Hepatocyte (in vitro differentiated cells): ENCODE data around the gene PAK1.

Experiments used
- EZH2 ChIP-seq: fragments of 200-600 bp; sonication (generic); IDR thresholded peaks from 2 replicates; pipeline ENCODE4 v1.6.1; 2016; ENCODE audit warnings: antibody characterized with exemption, mild to moderate bottlenecking, borderline replicate concordance
- TF ChIP-seq, protein P1 (sequence below): fragments of 200-600 bp; sonication (generic); IDR thresholded peaks from 2 replicates; pipeline ENCODE4 v1.5.1; 2016; ENCODE audit warnings: antibody characterized with exemption, mild to moderate bottlenecking; ENCODE audit not compliant: poor library complexity

DNA sequence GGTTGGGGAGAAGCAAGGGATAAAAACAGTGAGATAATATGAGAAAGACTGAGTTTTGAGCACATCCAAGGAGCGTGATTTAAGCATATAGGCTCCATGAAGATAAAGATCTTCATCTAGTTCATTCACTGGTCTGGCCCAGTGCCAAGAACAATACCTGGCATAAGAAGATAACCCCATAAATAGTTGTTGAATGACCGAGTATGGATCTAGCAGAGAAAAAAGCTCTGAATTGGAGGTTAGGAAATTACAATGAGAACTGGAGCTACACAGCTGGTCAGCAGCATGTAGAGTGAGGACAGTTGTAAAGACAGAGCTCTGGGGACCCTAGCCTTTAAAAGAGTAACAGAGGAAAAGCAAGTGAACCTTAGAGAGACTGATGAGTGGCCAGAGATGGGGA lies 33.0 kb upstream of the PAK1 start:
- TF ChIP-seq EZH2, result no peak
- TF ChIP-seq, protein P1, sequence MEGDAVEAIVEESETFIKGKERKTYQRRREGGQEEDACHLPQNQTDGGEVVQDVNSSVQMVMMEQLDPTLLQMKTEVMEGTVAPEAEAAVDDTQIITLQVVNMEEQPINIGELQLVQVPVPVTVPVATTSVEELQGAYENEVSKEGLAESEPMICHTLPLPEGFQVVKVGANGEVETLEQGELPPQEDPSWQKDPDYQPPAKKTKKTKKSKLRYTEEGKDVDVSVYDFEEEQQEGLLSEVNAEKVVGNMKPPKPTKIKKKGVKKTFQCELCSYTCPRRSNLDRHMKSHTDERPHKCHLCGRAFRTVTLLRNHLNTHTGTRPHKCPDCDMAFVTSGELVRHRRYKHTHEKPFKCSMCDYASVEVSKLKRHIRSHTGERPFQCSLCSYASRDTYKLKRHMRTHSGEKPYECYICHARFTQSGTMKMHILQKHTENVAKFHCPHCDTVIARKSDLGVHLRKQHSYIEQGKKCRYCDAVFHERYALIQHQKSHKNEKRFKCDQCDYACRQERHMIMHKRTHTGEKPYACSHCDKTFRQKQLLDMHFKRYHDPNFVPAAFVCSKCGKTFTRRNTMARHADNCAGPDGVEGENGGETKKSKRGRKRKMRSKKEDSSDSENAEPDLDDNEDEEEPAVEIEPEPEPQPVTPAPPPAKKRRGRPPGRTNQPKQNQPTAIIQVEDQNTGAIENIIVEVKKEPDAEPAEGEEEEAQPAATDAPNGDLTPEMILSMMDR, result no peak
